Left renal pelvis (tissue), 4 donors: ENCODE results near the gene MDM4. TPM values are rescaled to one million over a fixed set of nuclear protein-coding genes. Genes with fewer than 3 reads are reported as not detected.
"Not testable (repeated sequence)": the region's sequence is repeated elsewhere in the genome, so short reads cannot be mapped to it uniquely, and the experiment has no call there.

Source experiments
- DNase-seq, 4 donors: peaks; one replicate each; pipeline ENCODE4 v3.0.0-alpha.2; 2013; ENCODE audit warnings: low read depth in 4 of 4, low spot score in 3 of 4
- polyA plus RNA-seq, 4 donors: library from polyadenylated mRNA; unstranded; fragments of 120-200 nt; gene quantifications; one replicate each; pipeline ENCODE4 v1.2.1, GENCODE V29; 2013; ENCODE audit not compliant: insufficient read length in 4 of 4

The MDM4 gene
- polyA plus RNA-seq, 4 donors = 22.9 to 61.8 (median 34.0) TPM

DNA sequence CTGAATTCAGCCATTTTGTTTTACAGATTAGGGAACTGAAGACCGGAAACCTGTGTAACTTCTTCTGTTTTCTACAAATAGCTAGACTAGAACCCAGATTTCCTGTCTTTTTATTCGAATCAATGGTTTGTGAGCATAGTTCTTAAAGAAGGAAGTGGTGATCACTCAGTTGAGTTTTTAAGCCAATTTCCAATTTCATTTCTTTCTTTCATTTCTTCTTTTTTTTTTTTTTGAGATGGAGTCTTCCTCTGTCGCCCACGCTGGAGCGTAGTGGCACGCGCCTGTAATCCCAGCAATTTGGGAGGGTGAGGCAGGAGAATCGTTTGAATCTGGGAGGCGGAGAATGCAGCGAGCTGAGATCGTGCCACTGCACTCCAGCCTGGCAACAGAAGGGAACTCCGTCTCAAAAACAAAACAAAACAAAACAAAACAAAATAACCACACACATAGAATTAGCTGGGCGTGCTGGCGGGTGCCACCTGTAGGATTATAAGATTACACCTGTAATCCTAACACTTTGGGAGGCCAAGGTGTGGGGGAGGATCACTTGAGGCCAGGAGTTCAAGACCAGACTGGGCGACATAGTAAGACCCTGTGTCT, 3.0 kb upstream of the MDM4 start:
- DNase-seq = no peak

DNA sequence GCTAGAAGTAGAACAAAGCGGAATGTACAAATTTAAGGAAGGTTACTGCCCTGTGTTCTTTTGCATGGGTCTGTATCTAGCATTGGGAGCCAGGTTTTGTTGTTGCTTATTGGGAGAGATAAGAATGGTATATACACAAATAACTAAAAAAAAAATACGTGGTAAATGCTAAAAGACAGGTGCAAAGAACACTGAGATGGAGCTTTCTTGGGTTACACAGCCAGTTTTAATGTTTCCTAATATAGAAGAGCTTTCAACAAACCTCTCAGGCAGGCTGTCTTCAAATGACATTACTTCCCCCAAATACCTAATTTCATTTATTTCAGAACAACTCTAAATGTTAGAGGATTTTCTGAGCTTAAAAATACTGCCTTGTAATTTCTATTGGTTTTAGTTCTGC, 1.4 kb upstream of the MDM4 start:
- no peak for DNase-seq

GRCh38 chr1:204517382-204517781, 1.2 kb downstream of the MDM4 start:
- DNase-seq = not testable (repeated sequence)

DNA sequence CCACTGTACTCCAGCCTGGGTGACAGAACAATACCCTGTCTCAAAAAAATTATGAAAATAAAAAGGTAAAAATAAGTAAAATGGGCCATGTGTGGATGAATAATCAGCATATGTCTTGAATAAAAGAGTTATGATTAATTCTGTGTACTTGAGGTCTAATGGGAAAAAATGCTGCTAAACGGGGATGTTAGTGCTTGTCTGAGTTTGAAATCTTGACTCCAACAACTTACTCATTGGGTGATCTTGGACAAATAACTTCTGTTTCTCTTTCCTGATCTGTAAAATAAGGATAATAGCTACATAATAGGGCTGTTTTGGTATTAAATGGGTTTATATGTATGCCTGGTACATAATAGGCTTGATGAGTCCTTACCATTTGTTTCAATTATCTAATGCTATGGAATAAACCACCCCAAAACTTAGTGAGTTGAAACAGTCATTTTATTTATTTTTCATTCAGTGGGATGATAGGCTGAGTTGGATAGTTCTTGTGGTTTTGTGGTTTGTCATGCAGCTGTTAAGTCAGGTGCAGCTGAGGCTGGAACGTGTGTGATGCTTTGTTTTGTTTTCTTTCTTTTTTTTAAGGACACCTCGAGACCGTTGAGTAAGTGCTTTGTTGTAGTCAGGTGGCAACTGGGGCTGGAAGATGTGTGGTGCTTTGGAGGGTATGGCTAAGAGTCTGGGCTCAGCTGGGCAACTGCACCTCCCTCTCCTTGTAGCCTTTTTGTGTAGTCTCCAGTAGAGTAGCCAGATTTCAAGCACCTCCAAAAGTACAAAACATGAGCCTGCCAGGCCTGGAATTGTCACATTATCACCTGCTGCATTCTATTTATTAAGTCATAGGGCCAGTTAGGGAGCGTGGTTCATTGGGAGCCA, 4.9 kb downstream of the MDM4 start:
- no peak for DNase-seq

GRCh38 chr1:204521941-204522521, 5.8 kb downstream of the MDM4 start:
- DNase-seq = not testable (repeated sequence)

DNA sequence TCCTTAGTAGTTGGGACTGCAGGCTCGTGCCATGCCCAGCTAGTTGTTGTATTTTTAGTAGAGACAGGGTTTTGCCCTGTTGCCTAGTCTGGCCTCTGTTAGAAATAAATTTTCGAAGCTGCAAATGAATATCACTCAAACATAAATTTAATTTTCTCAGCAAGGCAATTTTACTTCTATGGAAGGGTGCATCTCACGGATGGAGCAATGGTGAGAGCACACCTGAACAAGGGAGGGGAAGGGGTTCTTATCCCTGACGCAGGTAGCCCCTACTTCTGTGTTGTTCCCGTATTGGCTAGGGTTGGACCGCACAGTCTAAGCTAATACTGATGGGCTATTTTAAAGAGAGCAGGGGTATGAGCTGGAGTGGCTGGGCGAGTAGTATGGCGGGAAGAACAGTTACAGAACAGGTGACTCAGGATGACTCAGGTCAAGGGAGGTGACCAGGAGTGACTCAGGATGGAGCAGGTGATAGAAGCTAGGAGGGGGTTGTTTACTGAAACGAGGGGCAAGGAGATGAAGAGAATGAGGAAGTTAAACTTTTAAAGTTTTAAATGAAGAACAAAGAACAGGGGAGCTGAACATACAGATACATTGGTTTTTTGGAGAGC, 7.5 kb downstream of the MDM4 start:
- no peak for DNase-seq

DNA sequence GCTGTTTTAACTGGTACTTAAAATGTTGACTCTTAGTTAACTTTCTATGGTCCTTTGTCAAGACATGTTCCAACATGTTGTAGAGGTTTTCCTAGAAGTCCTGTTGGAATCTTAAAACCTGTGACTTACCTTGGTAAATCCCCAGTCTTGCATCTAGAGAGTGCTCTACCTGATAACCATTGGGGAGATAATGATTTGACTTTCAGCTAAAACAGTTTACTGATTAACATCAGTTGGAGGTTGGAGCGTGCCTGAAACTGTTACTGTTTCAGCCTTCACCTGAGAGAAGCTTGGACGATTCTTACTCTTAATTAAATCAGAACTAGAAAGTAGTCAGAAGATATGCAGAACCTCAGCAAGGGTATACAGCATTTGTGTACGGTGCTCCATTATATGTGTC, 8.8 kb downstream of the MDM4 start:
- DNase-seq = no peak

DNA sequence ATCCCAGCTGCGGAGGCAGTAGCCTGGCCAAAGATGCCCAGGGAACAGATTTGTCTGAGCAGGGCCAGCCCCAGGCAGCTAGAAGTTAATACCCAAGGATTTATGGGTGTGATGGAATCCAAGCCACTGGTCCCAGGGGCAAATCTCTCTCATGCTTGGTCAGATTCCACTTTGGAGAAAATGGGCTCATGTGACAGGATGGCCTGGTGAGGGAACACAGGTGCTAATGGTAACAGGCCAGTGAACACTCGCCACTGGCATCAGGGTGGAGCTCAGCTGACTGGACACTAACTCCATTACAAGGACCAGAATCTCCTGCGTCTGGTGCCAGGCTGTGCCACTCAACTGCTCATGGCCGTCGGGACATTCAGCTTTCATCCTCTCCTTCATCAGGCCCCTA, 12.0 kb downstream of the MDM4 start:
- no peak for DNase-seq

- no peak for DNase-seq
Observed at GRCh38 chr1:204528677-204529076, 12.5 kb downstream of the MDM4 start.

DNA sequence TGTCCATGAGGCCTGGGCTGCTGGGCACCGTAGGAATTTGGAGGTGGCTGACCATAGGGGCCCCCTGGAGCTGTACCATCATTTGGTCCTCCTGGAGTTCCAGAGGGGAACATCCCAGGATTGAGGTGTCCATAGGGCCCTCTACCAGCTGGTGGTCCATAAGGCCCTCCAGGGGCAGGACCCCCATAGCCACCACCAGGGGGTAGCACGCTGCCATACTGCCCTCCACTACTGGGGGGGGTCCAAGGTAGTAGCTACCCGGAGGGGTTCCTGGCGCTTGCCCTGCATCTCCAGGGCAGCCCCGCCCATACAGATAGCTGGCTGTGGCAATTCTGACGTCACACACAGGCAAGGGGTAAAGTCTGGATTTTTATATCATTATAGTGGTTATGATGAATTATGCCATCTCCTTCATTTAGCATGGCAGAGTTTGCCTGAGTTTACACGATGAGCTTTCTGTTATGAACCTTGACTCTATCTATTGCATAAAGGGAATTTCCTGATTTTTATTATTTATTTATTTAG, 13.2 kb downstream of the MDM4 start:
- no peak for DNase-seq

GRCh38 chr1:204530932-204531331, 14.7 kb downstream of the MDM4 start:
- no peak for DNase-seq

DNA sequence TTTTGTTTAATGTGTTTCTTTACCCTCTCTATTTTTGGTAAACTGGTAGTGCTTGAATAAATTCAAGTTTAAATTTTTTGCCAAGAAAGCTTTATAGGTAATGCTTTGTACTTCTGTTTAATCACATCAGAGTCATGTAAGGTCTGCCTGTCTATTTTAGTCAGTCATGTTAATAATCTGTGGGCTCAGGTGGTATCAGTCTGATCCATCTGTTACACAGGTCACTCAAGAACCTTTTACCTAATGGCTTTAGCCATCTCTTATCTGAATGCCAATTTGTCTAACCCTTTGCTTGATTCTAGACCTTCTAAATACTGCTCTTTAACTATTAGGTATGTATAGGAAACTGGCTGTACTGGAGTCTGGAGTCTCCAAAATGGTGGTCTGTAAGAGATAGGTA, 16.6 kb downstream of the MDM4 start:
- no peak for DNase-seq

- DNase-seq = no peak
Observed at GRCh38 chr1:204541626-204542025, 25.4 kb downstream of the MDM4 start.

DNA sequence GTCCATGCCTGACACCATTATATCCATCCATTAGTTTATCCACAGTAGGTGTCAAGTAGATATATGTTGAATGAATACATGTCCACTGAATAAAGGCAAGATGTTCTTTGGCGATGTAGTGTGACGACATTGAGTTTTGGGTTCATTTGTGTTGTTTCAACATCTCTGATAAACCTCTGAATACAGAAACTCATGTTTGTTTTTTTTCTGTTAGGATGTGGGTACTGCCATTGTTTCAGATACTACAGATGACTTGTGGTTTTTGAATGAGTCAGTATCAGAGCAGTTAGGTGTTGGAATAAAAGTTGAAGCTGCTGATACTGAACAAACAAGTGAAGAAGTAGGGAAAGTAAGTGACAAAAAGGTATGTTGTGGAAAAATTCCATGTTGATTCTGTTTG, 28.1 kb downstream of the MDM4 start:
- no peak for DNase-seq

DNA sequence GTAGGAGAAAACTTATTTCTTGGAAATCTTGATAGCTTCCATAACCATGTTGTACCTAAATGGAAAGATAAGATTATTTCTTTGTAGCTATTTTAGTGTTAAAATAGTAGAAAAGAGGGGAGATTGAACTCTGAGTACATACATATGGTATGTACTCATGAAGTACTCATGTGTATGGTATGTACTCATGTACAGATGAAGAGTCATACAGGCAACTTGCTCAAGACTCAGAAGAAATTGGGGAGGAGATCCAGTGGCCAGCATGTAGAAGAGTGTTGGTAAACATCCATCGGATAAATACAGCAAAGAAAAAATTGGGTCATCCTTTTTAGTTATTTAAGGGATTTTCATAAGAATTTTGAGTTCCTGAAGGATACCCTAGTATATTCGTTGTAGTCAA, 29.0 kb downstream of the MDM4 start:
- DNase-seq = no peak

DNA sequence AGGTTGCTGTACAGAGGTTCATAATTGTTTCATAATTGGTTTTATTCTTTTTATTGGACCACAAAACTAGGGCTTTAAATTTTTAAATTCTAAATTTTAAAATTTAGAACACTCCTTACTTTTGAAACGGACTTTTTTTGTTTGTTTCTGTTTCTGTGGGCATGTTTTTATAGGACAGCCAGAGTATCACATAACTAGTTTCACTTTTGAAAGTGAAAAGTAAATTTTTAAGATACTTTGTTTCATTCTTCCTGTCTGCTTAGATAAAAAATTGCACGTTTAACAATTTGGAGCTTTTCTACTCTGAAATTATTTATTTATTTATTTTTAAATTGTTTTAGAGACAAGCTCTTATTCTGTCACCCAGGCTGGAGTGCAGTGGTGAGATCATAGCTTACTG, 29.7 kb downstream of the MDM4 start:
- no peak for DNase-seq

DNA sequence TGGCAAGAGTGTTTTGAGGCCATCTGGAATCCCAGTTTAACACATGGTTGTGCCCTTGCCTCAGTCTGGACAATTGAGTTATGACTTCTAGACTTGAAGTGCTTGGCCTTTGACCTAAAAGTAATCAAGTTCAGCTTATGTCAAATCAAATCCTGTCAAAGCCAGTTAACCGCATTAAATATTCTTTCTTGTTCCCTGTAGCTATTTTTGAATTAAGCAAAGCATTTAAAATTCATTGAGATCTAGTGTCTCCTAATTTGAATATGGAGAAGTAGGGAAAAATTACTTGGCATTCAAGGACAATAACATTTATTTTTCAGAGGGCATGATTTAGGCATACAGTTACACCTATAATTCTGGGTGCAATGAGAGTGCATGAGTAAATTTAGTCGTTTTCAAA, 32.1 kb downstream of the MDM4 start:
- DNase-seq = no peak

GRCh38 chr1:204549313-204549712, 33.1 kb downstream of the MDM4 start:
- no peak for DNase-seq

GRCh38 chr1:204550926-204551325, 34.7 kb downstream of the MDM4 start:
- DNase-seq = no peak

- DNase-seq = no peak
Observed at GRCh38 chr1:204556458-204557052, 40.3 kb downstream of the MDM4 start.

DNA sequence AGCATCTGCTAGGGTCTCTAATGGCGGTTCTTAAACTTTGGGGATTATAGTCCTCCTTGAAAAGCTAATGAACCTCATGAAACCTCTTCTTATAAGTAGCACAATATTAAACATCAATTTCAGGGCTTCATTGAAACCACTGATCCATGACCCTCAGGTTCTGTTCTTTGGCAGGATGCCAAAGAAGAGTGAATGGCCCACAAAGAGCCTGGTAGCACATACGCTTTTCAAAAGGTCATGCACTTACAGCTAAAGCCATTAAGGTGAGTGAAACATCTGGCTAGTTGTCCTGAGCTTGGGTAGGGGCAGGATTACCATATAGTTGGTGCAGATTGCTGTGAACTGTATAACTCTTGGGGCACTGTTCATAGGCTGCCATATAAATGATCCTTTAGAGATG, 42.3 kb downstream of the MDM4 start:
- DNase-seq = no peak
